ENCODE results near the gene RNU1-4.
"Not testable (repeated sequence)": the region's sequence is repeated elsewhere in the genome, so short reads cannot be mapped to it uniquely, and the experiment has no call there.

Gene RNU1-4

DNA sequence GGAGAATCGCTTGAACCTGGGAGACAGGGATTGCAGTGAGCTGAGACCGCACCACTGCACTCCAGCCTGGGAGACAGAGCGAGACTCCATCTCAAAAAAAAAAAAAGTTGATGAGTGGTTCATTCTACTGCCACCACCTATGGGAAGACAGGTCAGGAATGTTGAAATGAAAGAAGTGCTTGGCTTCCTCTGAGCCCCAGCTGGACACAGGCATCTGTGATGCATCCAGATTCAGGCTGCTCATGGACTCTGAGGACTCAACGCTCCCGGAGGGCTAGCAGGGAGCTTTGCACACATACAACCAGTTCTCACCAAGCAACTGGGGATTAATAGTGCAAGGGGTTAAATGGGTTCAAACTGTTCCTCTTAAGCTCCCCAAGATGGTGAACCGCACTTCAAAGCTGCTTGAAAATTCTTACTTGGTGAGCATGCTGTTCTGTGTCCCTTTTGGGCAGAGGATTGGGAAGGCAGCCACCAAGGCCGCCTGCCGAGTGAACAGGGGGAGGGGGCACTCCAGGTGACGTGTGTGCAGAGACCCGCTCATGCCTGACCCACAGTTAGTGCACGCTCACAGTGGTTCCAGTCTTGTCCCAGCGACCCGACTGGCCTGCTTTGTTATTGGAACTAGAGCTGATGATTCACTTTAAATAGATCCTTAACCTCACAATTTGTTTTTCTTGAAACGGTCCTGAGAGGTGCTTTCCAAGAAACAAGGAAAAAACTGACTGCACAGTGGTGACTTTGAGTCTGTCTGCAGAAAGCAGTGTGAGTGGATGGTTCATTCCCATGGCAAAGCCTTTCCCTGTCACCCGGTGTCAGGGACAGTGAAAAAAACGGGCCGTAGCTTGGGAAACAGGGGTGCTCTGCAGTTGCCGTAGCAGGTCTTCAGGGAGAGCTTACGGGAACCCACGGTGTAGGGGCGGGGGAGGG is 32.2 kb downstream of the RNU1-4 start:
- DNase-seq, result not testable (repeated sequence)

DNA sequence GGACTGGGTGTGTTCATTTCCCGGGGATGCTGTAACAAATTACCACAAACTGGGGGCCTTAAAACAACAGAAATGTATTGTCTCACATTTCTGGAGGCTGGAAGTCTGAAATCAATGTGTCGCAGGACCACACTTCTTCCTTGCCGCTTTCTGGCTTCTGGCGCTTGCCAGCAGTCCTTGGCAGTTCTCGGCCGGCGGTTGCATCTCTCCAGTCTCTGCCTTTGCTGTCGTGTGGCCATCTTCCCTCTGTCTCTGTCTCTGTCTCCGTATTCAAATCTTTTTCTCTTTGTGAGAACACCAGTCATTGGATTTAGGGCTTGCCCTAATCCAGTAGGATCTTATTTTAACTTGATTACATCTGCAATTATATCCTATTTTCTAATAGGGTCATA is 32.9 kb downstream of the RNU1-4 start:
- DNase-seq, result not testable (repeated sequence)

DNA sequence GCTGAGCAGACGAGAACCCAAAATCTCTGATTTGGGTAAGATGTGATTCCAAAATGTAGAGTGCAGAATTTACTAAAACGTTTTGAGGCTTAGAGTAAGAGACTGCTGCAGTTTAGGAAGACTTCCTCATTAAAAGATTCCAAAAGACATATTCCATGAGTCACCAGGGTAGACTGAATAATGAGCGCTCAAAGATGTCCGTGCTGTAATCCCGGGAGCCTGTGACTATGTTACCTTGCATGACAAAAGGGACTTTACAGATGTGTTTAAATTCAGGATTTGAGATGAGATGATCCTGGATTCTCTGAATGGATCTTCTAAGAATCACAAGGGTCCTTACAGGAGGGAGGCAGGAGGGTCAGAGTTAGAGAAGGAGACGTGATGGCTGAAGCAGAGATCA is 33.4 kb downstream of the RNU1-4 start:
- not testable (repeated sequence) for DNase-seq

DNA sequence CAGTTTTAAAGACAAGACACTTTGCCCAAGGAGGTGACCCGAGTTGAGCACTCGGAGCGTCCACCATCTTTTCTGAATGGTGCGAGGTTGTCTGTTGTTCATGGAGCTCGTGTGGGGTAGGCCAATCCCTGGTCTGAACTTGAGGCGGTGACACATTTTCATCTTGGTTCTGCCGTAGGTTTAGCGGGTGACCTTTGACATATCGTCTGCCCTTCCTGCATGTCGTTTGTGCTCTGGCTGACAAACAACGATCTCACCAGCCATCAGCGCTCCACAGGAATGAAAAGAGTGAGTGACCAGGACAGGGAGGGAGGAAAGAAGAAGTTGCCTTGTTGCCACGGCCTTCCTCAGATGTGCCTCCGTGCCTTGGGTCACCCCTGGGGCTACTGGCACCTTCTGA is 34.5 kb downstream of the RNU1-4 start:
- DNase-seq, result not testable (repeated sequence)

DNA sequence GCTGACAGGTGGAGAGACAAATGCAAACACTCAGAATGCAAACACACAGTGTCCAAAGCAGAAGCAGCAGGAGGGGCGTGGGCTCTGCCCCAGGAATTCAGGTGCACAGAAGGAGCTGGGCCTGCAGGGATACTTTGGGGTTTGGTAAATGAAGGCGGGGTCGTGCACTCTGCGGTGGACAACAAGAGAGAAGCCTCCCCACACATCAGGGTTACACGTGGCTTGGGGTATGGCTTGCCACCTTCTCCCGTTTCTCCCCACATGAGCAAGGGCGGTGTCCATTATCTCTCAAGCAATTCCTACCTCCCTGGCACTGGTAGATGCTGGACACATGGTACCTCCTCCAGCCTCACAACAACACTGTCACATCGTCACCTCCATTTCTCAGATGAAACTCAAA is 35.0 kb downstream of the RNU1-4 start:
- DNase-seq, result not testable (repeated sequence)

DNA sequence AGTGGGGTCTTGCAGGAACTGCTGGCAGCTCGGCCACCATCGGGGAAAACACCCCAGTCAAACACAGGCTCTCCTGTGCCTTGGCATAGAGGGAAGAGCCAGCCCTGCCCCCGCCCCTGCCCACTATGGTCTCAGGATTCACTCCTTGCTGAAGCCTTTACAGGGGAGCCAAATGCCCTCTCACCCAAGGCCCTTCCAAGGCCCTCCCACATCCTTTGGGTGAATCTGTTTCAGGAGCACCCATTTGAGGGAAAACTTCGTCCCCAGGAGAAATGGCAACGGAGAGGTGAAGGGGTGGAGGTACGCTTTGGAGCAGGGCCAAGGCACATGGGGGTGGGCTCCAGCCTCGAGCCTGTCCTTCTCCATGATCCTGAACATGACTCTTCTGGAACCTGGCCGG is 35.9 kb downstream of the RNU1-4 start:
- not testable (repeated sequence) for DNase-seq

DNA sequence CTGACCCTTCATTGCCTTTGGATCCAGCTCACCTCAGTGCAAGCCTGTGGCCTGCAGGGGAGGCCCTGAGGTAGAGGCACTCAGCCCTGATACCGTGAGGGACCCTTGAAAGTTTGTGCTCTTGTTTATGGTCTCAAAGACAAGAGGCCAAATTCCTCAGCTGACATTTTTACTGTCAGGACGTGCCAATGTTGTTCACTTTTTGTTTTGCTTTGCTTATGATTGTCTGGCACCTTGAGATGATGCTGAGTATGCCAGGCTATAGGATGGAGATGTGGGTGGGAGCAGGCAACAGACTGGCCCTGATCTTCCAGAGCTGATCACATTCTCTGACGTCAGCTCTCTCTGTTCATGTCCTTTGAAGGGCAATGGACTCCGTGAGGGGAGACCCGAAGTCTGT is 36.5 kb downstream of the RNU1-4 start:
- not testable (repeated sequence) for DNase-seq

DNA sequence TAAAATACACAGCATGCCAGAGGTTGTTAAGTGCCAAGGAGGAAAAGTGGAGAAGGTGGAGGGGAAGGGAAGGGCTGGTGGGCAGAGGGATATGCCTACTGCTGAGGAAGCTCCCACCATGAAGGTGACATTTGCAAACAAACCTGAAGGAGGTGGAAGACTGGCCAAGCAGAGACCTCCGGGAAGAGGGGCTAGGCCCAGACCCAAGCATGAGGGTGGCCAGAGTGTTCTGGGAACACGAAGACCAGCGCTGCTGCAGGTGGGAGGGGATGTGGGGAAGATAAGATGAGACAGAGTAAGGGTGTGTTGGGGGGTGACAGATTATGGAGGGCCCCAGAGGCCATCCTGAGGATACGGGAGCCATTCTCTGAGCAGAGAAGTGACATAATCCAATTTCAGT is 37.5 kb downstream of the RNU1-4 start:
- DNase-seq, result not testable (repeated sequence)

DNA sequence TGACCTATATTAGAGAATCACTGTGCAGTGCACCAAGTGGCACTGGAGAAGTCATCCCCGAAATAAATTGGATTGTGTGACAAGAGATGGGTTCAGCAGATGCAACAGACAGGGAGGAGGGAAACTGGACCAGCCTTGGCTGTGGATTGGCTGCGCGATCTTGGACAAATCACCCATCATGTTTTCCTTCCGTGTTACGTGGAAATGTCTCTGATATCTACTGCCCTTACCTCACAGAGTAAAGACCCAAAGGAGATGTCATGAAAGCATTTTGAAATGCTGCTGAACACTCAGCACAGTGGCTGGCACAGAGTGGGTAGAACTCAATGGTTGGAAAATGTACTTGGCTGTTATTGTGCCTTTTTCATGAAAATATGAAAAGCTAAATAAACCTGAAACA is 39.2 kb downstream of the RNU1-4 start:
- DNase-seq, result not testable (repeated sequence)

DNA sequence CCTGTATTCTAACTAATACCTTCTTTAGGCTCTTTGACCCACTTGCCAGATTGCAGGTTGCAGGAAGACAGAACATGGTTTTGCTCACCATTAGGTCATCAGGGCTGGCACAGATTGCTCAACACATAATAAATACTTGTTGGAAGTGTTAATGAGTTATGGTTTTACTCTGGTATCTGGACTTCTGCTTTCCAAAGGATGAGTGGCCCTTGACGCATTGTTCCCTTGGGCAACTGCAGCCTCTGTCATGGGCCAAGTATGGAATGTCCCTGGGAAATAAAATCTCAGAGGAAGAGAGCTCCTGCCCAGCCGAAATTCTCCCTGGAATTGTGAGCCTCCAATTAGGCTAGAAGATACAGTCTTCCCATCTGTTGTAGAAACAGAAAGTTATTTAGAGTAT is 40.7 kb downstream of the RNU1-4 start:
- DNase-seq, result not testable (repeated sequence)

DNA sequence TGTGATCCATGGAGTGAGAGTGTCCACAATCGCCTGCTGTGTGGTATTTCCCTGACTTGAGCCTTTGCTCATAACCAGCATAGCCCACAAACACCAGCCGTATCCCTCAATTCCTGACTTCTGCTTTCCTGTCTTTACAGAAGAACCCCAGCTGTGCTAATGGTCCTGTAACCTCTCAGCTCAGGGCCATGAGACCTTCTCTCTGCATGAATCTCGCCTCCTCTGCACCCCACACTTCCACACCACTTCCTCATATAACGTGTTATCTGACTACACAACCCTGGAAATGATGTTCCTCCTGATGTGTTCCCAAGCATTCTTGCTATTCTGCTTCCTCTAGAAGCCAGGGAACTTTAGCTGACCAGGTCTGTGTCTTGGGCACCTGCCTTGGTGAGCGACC is 41.3 kb downstream of the RNU1-4 start:
- not testable (repeated sequence) for DNase-seq

DNA sequence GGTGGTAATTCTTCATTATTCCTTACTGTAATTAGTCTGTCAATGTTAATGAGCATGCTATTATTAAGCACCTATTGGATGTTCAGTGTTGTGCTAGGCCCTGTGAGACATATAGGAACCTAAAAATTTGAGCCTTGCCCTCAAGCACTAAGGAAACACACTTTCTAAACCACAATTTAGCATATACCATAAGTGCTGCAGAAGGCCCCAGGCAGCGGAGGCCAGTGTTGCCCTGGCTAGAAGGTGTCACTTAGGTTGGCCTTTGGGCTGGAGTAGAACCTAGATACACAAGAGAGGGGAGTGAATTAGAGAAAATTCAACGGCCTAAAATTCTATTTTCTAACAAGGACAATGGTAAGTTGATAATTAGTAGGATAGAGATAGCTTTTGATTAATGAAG is 44.6 kb downstream of the RNU1-4 start:
- DNase-seq, result not testable (repeated sequence)

DNA sequence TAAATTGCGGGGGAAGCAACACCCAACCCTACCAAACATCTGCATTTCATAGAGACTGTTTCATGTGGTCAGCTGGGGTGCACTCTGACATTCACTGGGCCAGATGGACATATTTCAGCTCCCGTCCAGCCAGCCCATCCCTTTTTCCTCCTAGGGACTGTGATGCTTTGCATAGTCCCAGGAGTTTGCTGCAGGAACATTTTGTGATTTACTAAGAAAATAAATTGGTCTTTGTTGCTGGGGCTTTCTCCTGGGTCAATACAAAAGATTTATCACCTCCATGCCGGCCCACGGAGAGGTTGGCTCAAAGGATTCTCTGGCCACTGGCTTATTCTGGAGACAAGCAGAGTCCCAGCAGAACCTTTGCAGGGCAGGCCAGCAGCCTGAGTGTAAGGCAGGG is 46.0 kb downstream of the RNU1-4 start:
- not testable (repeated sequence) for DNase-seq

DNA sequence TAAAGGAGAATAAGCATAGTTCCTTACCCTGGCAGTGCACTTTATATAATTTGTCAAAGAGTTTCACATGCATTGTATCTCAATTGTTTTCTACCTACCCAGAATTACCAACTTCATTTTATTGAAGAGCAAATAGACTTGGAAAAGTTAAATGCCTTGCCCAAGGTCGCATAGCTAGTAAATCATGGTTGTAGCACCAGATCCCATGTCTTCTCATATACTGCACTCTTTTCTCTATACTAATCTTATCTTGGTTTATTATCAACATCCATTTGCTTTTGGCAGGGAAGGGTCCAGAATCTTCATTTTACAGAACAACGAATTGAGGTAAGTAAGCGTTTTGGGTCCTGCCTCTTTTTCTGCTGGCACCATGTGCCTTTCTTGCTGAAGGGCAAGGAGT is 46.9 kb downstream of the RNU1-4 start:
- not testable (repeated sequence) for DNase-seq

DNA sequence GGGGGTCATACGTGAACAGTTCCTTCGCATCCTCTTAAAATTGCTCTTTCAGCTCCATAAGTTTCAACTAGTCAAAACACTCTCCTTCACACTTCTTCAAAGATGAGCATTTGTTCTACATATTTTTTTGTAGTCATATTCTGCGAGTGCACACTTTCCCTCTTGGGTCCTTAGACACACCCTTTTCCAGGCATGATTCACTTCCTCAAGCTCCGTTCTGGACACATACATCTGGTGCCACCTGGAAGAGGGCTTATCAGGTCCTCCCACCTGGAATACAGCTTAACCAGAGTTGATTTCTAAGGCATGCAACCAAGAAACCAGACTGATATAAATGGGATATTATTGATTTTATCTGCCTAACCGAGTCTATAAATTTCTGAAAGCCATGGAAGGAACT is 47.4 kb downstream of the RNU1-4 start:
- not testable (repeated sequence) for DNase-seq
